GM12891 (cell line): ENCODE measurements around the gene LCE4A.

Experiments
- PAX5 ChIP-seq: IDR thresholded peaks from 2 replicates; pipeline ENCODE4 v1.6.1; 2011; ENCODE audit warnings: low read length, moderate library complexity, mild to moderate bottlenecking; ENCODE audit not compliant: insufficient read depth, severe bottlenecking
- POLR2A ChIP-seq: IDR thresholded peaks from 2 replicates; pipeline ENCODE4 v1.6.1; 2011; ENCODE audit warnings: low read depth, low read length, control low read depth
- POLR2AphosphoS5 ChIP-seq: IDR thresholded peaks from 2 replicates; pipeline ENCODE4 v1.6.1; 2011; ENCODE audit warnings: low read depth, low read length, control low read depth
- TAF1 ChIP-seq: IDR thresholded peaks from 2 replicates; pipeline ENCODE4 v1.6.1; 2011; ENCODE audit warnings: low read depth, low read length, control low read depth

DNA sequence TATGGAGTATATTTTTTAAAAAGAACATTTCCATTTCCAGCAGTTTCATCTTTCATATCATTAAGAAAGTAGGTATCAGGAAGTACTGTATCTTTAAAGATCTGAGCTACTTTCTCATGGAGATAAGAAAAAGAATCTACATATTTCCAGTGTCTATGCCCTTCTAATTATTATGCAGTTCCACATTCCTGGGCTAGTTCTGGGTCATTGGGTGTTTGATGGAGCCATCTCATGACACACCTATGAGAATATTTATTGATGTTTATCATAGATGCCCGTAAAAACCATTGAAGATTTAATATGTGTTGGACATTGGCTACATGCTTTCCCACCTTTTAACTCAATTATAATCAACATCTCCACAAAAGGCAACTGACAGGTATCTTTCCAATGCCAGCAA lies 21.0 kb downstream of the LCE4A start:
- no peak for TF ChIP-seq POLR2A
- TF ChIP-seq POLR2AphosphoS5, result no peak
- no peak for TF ChIP-seq PAX5
- TF ChIP-seq TAF1, result no peak
